Caco-2 (cell line): Measurements from ENCODE around the gene PLEKHG7. TPM values are rescaled to one million over a fixed set of nuclear protein-coding genes. Genes with fewer than 3 reads are reported as not detected.

Experiments
- BruUV-seq: library from RNA; stranded (reverse); fragments of 400-500 nt; replicated peaks from 2 replicates; lab custom pipeline; 2021; lab: Mats Ljungman, UMichigan
- CTCF ChIA-PET: fragments of 300-600 bp; sonication (Branson Sonifier 250); formaldehyde crosslinking; loops from one replicate; lab custom pipeline; 2022; ENCODE audit warnings: antibody characterized with exemption; lab: Charles Lee
- POLR2A ChIA-PET: fragments of 300-600 bp; sonication (Branson Sonifier 250); formaldehyde crosslinking; loops from one replicate; lab custom pipeline; 2022; ENCODE audit warnings: antibody characterized with exemption; lab: Charles Lee
- DNase-seq, 2 experiments: peaks; one replicate each; pipeline versions ENCODE4 v3.0.0 to v3.0.0-alpha.2; 2020 to 2022
- H3K27me3 ChIP-seq: replicated peaks from 2 replicates; pipeline ENCODE4 v1.6.0; 2011; ENCODE audit warnings: low read length; ENCODE audit not compliant: control insufficient read depth, insufficient read depth
- H3K36me3 ChIP-seq: 2 replicates; pipeline ENCODE4 v1.5.1; 2011; ENCODE audit warnings: low read length; ENCODE audit not compliant: control insufficient read depth, insufficient read depth
- H3K4me1 ChIP-seq: fragments of 250-450 bp; sonication (Bioruptor Pico); 2 replicates; pipeline ENCODE4 v1.5.1; 2020; ENCODE audit warnings: mild to moderate bottlenecking
- H3K4me3 ChIP-seq: 2 replicates; pipeline ENCODE4 v1.5.1; 2011; ENCODE audit warnings: low read depth, mild to moderate bottlenecking, control low read depth, low read length
- H3K9me3 ChIP-seq: fragments of 250-450 bp; sonication (Bioruptor Pico); 2 replicates; pipeline ENCODE4 v1.5.1; 2020; ENCODE audit warnings: mild to moderate bottlenecking, moderate library complexity
- H3K27ac Mint-ChIP-seq: one replicate; pipeline ENCODE4 v1.8.0; 2022; ENCODE audit warnings: mixed read lengths; ENCODE audit not compliant: unreplicated experiment
- H3K27me3 Mint-ChIP-seq: one replicate; pipeline ENCODE4 v1.8.0; 2022; ENCODE audit warnings: mixed read lengths; ENCODE audit not compliant: insufficient read depth, unreplicated experiment
- H3K36me3 Mint-ChIP-seq: one replicate; pipeline ENCODE4 v1.8.0; 2022; ENCODE audit warnings: mild to moderate bottlenecking, mixed read lengths; ENCODE audit not compliant: insufficient read depth, unreplicated experiment
- H3K4me1 Mint-ChIP-seq: one replicate; pipeline ENCODE4 v1.8.0; 2022; ENCODE audit warnings: low read depth, mixed read lengths; ENCODE audit not compliant: unreplicated experiment
- H3K4me3 Mint-ChIP-seq: one replicate; pipeline ENCODE4 v1.8.0; 2022; ENCODE audit warnings: mild to moderate bottlenecking, moderate library complexity, mixed read lengths; ENCODE audit not compliant: unreplicated experiment
- H3K9me3 Mint-ChIP-seq: one replicate; pipeline ENCODE4 v1.8.0; 2022; ENCODE audit warnings: mixed read lengths; ENCODE audit not compliant: unreplicated experiment
- CTCF ChIP-seq, 2 experiments: fragments of 200-600 bp in 1 of 2; IDR thresholded peaks; 1 replicate in 1 of 2; 2 replicates in 1 of 2; pipeline versions ENCODE4 v1.5.1 to v1.8.0; 2011 to 2022; ENCODE audit warnings: antibody characterized with exemption in 1 of 2, control low read depth in 1 of 2, inconsistent platforms in 1 of 2, low read depth in 1 of 2, low read length in 1 of 2, mild to moderate bottlenecking in 1 of 2, moderate library complexity in 1 of 2; ENCODE audit not compliant: insufficient read depth in 1 of 2, severe bottlenecking in 1 of 2, unreplicated experiment in 1 of 2
- intact Hi-C: fragments of 100-400 bp; cut with micrococcal nuclease; formaldehyde crosslinking; loops from one replicate; pipeline ENCODE4 v1.10.0; 2022; ENCODE audit not compliant: unreplicated experiment
- total RNA-seq: library from RNA; stranded (reverse); gene quantifications from 2 replicates; pipeline ENCODE4 v1.2.3, GENCODE V29; 2022

The PLEKHG7 gene
- total RNA-seq, 1 experiment from 2014 or later: 0.23 TPM

GRCh38 chr12:92775416-92775815 lies 72.6 kb downstream of the PLEKHG7 start:
- H3K4me3 ChIP-seq: no peak overlapping the region
- H3K4me1 ChIP-seq: no peaks in the 10 kb centered on the region
- POLR2A ChIA-PET: no interaction called here
- CTCF ChIA-PET: no interaction called here
- Mint-ChIP-seq H3K36me3 (peaks cover 50% of the 10 kb centered on the region), H3K4me1 (no peaks in the 10 kb centered on the region), H3K27ac (no peak overlapping the region), H3K9me3 (no peaks in the 10 kb centered on the region), H3K27me3 (no peaks in the 10 kb centered on the region), H3K4me3 (no peak overlapping the region)
- no TSS peak for BruUV-seq
- intact Hi-C loops: no loop called here
- no peaks in the 10 kb centered on the region for H3K27me3 ChIP-seq
- no peaks in the 10 kb centered on the region for H3K9me3 ChIP-seq
- TF ChIP-seq CTCF (IDR thresholded peaks at IDR 0.05; ENCODE audit: insufficient read depth in 1 of 2, low read depth in 1 of 2, low read length in 1 of 2, severe bottlenecking in 1 of 2, unreplicated experiment in 1 of 2): no peak
- H3K36me3 ChIP-seq: no peaks in the 10 kb centered on the region
- no peak for DNase-seq

GRCh38 chr12:92778525-92778924 lies 75.7 kb downstream of the PLEKHG7 start:
- H3K9me3 ChIP-seq: no peaks in the 10 kb centered on the region
- no TSS peak for BruUV-seq
- H3K4me1 ChIP-seq: no peaks in the 10 kb centered on the region
- Mint-ChIP-seq H3K27ac (no peak overlapping the region), H3K36me3 (peaks cover 57% of the 10 kb centered on the region), H3K4me3 (no peak overlapping the region), H3K27me3 (no peaks in the 10 kb centered on the region), H3K4me1 (no peaks in the 10 kb centered on the region), H3K9me3 (no peaks in the 10 kb centered on the region)
- POLR2A ChIA-PET: no interaction called here
- H3K27me3 ChIP-seq: no peaks in the 10 kb centered on the region
- H3K36me3 ChIP-seq: no peaks in the 10 kb centered on the region
- no peak overlapping the region for H3K4me3 ChIP-seq
- CTCF ChIA-PET: no interaction called here
- DNase-seq: no peak
- no peak for TF ChIP-seq CTCF (IDR thresholded peaks at IDR 0.05; ENCODE audit: insufficient read depth in 1 of 2, low read depth in 1 of 2, low read length in 1 of 2, severe bottlenecking in 1 of 2, unreplicated experiment in 1 of 2)
- intact Hi-C loops: no loop called here

GRCh38 chr12:92779902-92780301 lies 77.1 kb downstream of the PLEKHG7 start:
- no TSS peak for BruUV-seq
- DNase-seq: no peak
- ChIA-PET POLR2A (no interaction called here), CTCF (no interaction called here)
- Histone ChIP-seq H3K9me3 (no peaks in the 10 kb centered on the region), H3K4me1 (no peaks in the 10 kb centered on the region), H3K36me3 (no peaks in the 10 kb centered on the region), H3K4me3 (no peak overlapping the region), H3K27me3 (no peaks in the 10 kb centered on the region)
- Mint-ChIP-seq H3K36me3 (peaks cover 56% of the 10 kb centered on the region), H3K9me3 (no peaks in the 10 kb centered on the region), H3K27ac (no peak overlapping the region), H3K4me1 (no peaks in the 10 kb centered on the region), H3K4me3 (no peak overlapping the region), H3K27me3 (no peaks in the 10 kb centered on the region)
- TF ChIP-seq CTCF (IDR thresholded peaks at IDR 0.05; ENCODE audit: insufficient read depth in 1 of 2, low read depth in 1 of 2, low read length in 1 of 2, severe bottlenecking in 1 of 2, unreplicated experiment in 1 of 2): no peak
- intact Hi-C loops: no loop called here
